ENCODE results near the gene FSTL5.

FSTL5 gene

GRCh38 chr4:161936625-161937550, 226.9 kb downstream of the FSTL5 start:
- TF ChIP-seq ISL1 (CRISPR knock-in tag; IDR thresholded peaks at IDR 0.05) (peak; percentile 66), ZFP30 (CRISPR knock-in tag; IDR thresholded peaks at IDR 0.05) (no peak)
- ATAC-seq, result peak; percentile 99

GRCh38 chr4:161931089-161931488, 232.7 kb downstream of the FSTL5 start:
- no peak for ATAC-seq
- no peak for TF ChIP-seq POU6F1 (CRISPR knock-in tag; IDR thresholded peaks at IDR 0.05; ENCODE audit: borderline replicate concordance, low read depth)

DNA sequence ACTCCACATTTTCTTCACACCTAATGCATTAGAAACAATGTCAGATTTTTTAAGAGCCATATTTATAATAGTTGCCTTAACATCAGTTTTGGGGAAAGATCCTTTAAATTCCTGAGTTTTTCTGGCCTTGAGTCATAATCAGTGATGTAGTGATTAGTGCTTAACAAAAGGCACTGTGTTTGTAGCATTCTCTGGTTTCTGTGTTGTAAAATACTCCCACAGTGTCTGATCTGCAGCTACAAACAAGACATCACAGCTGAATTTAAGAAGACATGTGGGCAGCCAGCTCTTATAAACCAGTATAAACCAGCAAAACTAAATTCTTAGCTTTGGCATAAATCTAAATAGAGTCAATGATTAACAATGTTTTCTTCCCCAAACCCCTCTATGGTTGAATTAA, 233.8 kb downstream of the FSTL5 start:
- TF ChIP-seq CSRNP3 (CRISPR knock-in tag; IDR thresholded peaks at IDR 0.05) (no peak), ZFP3 (CRISPR knock-in tag; IDR thresholded peaks at IDR 0.05) (no peak), GLIS3 (CRISPR knock-in tag; IDR thresholded peaks at IDR 0.05) (no peak)
- ATAC-seq, result peak; percentile 39; the same call in 2 of the 3 replicates

DNA sequence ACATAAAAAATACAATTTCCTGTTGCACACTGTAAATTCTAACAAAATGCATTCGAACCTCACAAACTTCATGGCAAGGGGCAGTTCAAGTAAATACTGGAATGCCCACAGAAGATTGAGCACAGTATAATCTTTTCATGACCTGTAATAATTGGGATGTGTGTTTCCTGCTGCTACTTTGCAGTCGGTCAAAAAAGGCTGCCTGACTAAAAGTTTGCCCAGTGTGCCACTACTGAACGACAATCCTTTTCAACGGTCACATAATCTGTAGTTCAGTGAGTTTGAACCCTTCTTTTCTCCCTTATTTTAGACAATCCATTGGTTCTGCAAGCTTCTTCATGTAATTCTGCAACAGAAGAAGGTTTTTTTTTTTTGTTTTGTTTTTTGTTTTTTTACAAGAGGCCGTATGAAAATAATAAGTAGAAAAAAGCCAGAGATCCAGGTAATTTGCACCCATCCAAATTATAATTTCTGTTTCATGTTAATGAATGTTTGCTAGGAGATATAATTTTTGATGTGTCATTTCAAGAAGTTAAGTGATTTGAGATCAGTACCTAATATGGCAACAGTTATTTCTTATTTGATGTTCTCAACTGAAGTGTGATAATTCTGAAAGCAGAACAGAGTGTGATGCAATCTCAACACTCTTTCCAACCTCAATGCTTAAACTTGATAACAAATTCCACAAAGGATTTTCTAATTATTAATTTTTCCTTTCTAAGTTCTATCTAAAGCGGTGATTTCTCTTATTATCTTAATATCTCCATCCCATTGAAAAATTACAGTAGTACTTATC, 237.6 kb downstream of the FSTL5 start:
- TF ChIP-seq POU6F1 (CRISPR knock-in tag; IDR thresholded peaks at IDR 0.05; ENCODE audit: borderline replicate concordance, low read depth) (no peak), GLIS3 (CRISPR knock-in tag; IDR thresholded peaks at IDR 0.05) (no peak), BACH2 (CRISPR knock-in tag; IDR thresholded peaks at IDR 0.05; ENCODE audit: borderline replicate concordance) (no peak), ZFP3 (CRISPR knock-in tag; IDR thresholded peaks at IDR 0.05) (no peak), CREB5 (CRISPR knock-in tag; IDR thresholded peaks at IDR 0.05; ENCODE audit: low read depth) (no peak), ZNF8 (CRISPR knock-in tag; IDR thresholded peaks at IDR 0.05) (no peak), OSR1 (CRISPR knock-in tag; IDR thresholded peaks at IDR 0.05) (no peak), ZFP30 (CRISPR knock-in tag; IDR thresholded peaks at IDR 0.05) (no peak)
- no peak for ATAC-seq

DNA sequence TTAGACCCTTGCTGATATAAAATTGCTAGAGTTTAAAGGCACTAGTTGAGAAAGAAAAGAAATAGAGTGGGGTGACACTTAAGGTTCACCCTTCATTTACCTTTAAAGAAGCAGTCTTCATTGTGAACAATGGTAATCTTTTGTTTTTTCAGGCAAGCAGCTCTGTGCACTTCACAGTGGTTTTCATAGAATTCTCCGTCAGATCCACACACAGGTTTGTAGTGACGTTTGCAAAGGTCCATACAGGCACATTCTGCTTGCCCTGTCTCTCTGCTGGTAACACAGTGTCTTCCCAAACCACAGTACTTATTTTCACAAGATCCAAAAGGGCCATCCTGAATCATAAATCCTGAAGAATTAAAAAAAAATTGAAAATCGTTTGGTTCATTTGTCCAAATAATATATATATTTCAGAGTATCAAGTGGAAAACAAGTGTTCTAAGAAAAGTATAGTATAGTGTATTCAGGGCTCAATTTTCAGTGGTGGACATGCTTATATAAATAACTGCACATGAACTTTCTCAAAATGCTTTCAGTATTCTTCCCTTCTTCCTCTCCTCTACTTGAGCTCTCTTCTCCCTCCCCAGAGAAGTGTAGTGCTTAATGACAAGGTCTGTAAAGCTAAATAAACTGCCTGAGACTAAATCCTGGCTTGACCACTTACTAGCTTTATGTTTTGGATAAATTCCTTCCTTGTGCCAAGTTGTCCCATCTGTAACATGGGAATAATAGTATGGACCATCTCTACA, 243.3 kb downstream of the FSTL5 start:
- ATAC-seq, result no peak
- TF ChIP-seq ZNF8 (CRISPR knock-in tag; IDR thresholded peaks at IDR 0.05) (no peak), BACH2 (CRISPR knock-in tag; IDR thresholded peaks at IDR 0.05; ENCODE audit: borderline replicate concordance) (no peak), TOX (CRISPR knock-in tag; IDR thresholded peaks at IDR 0.05; ENCODE audit: borderline replicate concordance) (no peak), OSR1 (CRISPR knock-in tag; IDR thresholded peaks at IDR 0.05) (no peak), RARB (CRISPR knock-in tag; IDR thresholded peaks at IDR 0.05) (no peak), ZNF70 (CRISPR knock-in tag; IDR thresholded peaks at IDR 0.05) (no peak), ESRRG (CRISPR knock-in tag; IDR thresholded peaks at IDR 0.05) (no peak), ARNTL (CRISPR knock-in tag; IDR thresholded peaks at IDR 0.05; ENCODE audit: borderline replicate concordance, low read depth) (no peak), ZC3H10 (CRISPR knock-in tag; IDR thresholded peaks at IDR 0.05) (no peak), ZNF565 (CRISPR knock-in tag; conservative IDR thresholded peaks at IDR 0.05; ENCODE audit: low read depth) (no peak), CSDC2 (CRISPR knock-in tag; IDR thresholded peaks at IDR 0.05) (no peak), ZFP30 (CRISPR knock-in tag; IDR thresholded peaks at IDR 0.05) (no peak), TCF4 (CRISPR knock-in tag; IDR thresholded peaks at IDR 0.05; ENCODE audit: borderline replicate concordance) (no peak), POU6F1 (CRISPR knock-in tag; IDR thresholded peaks at IDR 0.05; ENCODE audit: borderline replicate concordance, low read depth) (no peak), SNAI2 (CRISPR knock-in tag; IDR thresholded peaks at IDR 0.05) (no peak), GLIS3 (CRISPR knock-in tag; IDR thresholded peaks at IDR 0.05) (no peak), CREB5 (CRISPR knock-in tag; IDR thresholded peaks at IDR 0.05; ENCODE audit: low read depth) (no peak)

Data from SK-N-SH treated with all-trans-retinoic acid at 6 μM for 48 hours (cell line).